H1 (cell line): Measurements from ENCODE around the gene NEDD4. TPM values are rescaled to one million over a fixed set of nuclear protein-coding genes. Genes with fewer than 3 reads are reported as not detected.

Source experiments
- CTCF ChIA-PET: fragments of 300-600 bp; sonication (Branson Sonifier 250); formaldehyde crosslinking; loops from one replicate; lab custom pipeline; 2021; ENCODE audit not compliant: partially characterized antibody; lab: Charles Lee
- POLR2A ChIA-PET: fragments of 300-600 bp; sonication (Branson Sonifier 250); formaldehyde crosslinking; loops from one replicate; lab custom pipeline; 2021; ENCODE audit warnings: inconsistent platforms; ENCODE audit not compliant: partially characterized antibody; lab: Charles Lee
- DNase-seq, 2 experiments: peaks; one replicate each; pipeline versions ENCODE4 v3.0.0 to v3.0.0-alpha.2; 2010 to 2022; ENCODE audit warnings: low spot score in 2 of 2, low read depth in 1 of 2, mixed read lengths in 1 of 2
- FAIRE-seq: peaks from 2 replicates; lab custom pipeline; 2011; peaks lifted over from hg19 to GRCh38; lab: Jason Lieb, UNC
- H2AFZ ChIP-seq: 2 replicates; pipeline ENCODE4 v1.8.1; 2012; ENCODE audit warnings: low read length, inconsistent platforms
- H2AK5ac ChIP-seq: 2 replicates; pipeline ENCODE4 v1.6.1; 2013; ENCODE audit warnings: low read depth, low read length
- H2BK120ac ChIP-seq: replicated peaks from 2 replicates; pipeline ENCODE3; 2013; ENCODE audit warnings: low read depth, low read length, inconsistent platforms
- H2BK12ac ChIP-seq: 2 replicates; pipeline ENCODE4 v1.6.1; 2013; ENCODE audit warnings: low read depth, low read length
- H2BK15ac ChIP-seq: 2 replicates; pipeline ENCODE4 v1.6.1; 2013; ENCODE audit warnings: low read length
- H2BK20ac ChIP-seq: 2 replicates; pipeline ENCODE4 v1.6.1; 2013; ENCODE audit warnings: low read length
- H2BK5ac ChIP-seq: 2 replicates; pipeline ENCODE4 v1.6.1; 2013; ENCODE audit warnings: low read depth, low read length
- H3K14ac ChIP-seq: 2 replicates; pipeline ENCODE4 v1.6.1; 2013; ENCODE audit warnings: inconsistent platforms; ENCODE audit not compliant: insufficient read length
- H3K18ac ChIP-seq: 2 replicates; pipeline ENCODE4 v1.6.1; 2013; ENCODE audit warnings: low read length; ENCODE audit errors: extremely low read depth
- H3K23ac ChIP-seq: 2 replicates; pipeline ENCODE4 v1.6.1; 2013; ENCODE audit warnings: inconsistent platforms; ENCODE audit not compliant: insufficient read length
- H3K23me2 ChIP-seq: 2 replicates; pipeline ENCODE4 v1.6.1; 2013; ENCODE audit warnings: low read depth, low read length
- H3K27ac ChIP-seq: 2 replicates; pipeline ENCODE4 v1.6.1; 2011; ENCODE audit warnings: low read depth, low read length, inconsistent platforms
- H3K27me3 ChIP-seq, 4 experiments: replicated peaks in 1 of 4; 1 replicate in 1 of 4; 2 replicates in 3 of 4; pipeline versions ENCODE4 v1.6.1 to v1.8.1; 2011 to 2013; ENCODE audit warnings: low read length in 3 of 4, mild to moderate bottlenecking in 3 of 4, inconsistent platforms in 2 of 4, mixed read lengths in 2 of 4, moderate library complexity in 1 of 4; ENCODE audit not compliant: control insufficient read depth in 3 of 4, insufficient read depth in 3 of 4; ENCODE audit errors: extremely low read depth in 1 of 4
- H3K36me3 ChIP-seq, 4 experiments: 2 replicates each; pipeline versions ENCODE4 v1.6.1 to v1.8.1; 2011 to 2013; ENCODE audit warnings: mild to moderate bottlenecking in 4 of 4, low read length in 3 of 4, moderate library complexity in 2 of 4, control low read depth in 1 of 4, inconsistent platforms in 1 of 4; ENCODE audit not compliant: insufficient read depth in 4 of 4, control insufficient read depth in 2 of 4
- H3K4ac ChIP-seq: replicated peaks from 2 replicates; pipeline ENCODE3; 2013; ENCODE audit warnings: low read length, low read depth, mixed read lengths, inconsistent platforms; ENCODE audit not compliant: insufficient read length
- H3K4me1 ChIP-seq, 4 experiments: replicated peaks in 1 of 4; 1 replicate in 1 of 4; 2 replicates in 3 of 4; pipeline versions ENCODE4 v1.6.1 to v1.8.1; 2011 to 2013; ENCODE audit warnings: low read length in 3 of 4, inconsistent platforms in 2 of 4, mixed read lengths in 1 of 4; ENCODE audit not compliant: insufficient read depth in 4 of 4, control insufficient read depth in 3 of 4
- H3K4me2 ChIP-seq, 2 experiments: 2 replicates each; pipeline versions ENCODE4 v1.6.1 to v1.8.1; 2011 to 2013; ENCODE audit warnings: low read depth in 2 of 2, low read length in 2 of 2, control low read depth in 1 of 2, inconsistent platforms in 1 of 2, mild to moderate bottlenecking in 1 of 2; ENCODE audit not compliant: insufficient read depth in 1 of 2
- H3K4me3 ChIP-seq, 4 experiments: fragments of 200-600, 300-600 bp in 1 of 4; sonication (generic), shearing (Covaris generic), sonication (Bioruptor Twin) in 1 of 4; 2 replicates each; pipeline versions ENCODE4 v1.5.1 to v1.8.1; 2011 to 2016; ENCODE audit warnings: low read length in 4 of 4, low read depth in 3 of 4, control low read depth in 2 of 4, inconsistent platforms in 2 of 4, mild to moderate bottlenecking in 2 of 4, mixed read lengths in 1 of 4, moderate library complexity in 1 of 4; ENCODE audit not compliant: insufficient read depth in 2 of 4; ENCODE audit errors: extremely low read depth in 1 of 4
- H3K56ac ChIP-seq: replicated peaks from 2 replicates; pipeline ENCODE3; 2013; ENCODE audit warnings: low read depth, mild to moderate bottlenecking, mixed read lengths, low read length, inconsistent platforms; ENCODE audit not compliant: insufficient read length
- H3K79me1 ChIP-seq: 2 replicates; pipeline ENCODE4 v1.6.1; 2013; ENCODE audit warnings: low read depth, low read length, control low read depth
- H3K79me2 ChIP-seq, 2 experiments: 2 replicates each; pipeline versions ENCODE4 v1.6.1 to v1.8.1; 2012 to 2013; ENCODE audit warnings: low read length in 2 of 2, mild to moderate bottlenecking in 2 of 2, inconsistent platforms in 1 of 2; ENCODE audit not compliant: insufficient read depth in 2 of 2, control insufficient read depth in 1 of 2
- H3K9ac ChIP-seq, 4 experiments: replicated peaks in 1 of 4; 1 replicate in 1 of 4; 2 replicates in 3 of 4; pipeline versions ENCODE4 v1.6.1 to v1.8.1; 2011 to 2013; ENCODE audit warnings: low read depth in 3 of 4, low read length in 3 of 4, control low read depth in 2 of 4, mild to moderate bottlenecking in 2 of 4, moderate library complexity in 2 of 4, inconsistent platforms in 1 of 4; ENCODE audit errors: extremely low read depth in 1 of 4
- H3K9me3 ChIP-seq, 2 experiments: 2 replicates each; pipeline versions ENCODE4 v1.6.1 to v1.8.1; 2012 to 2013; ENCODE audit warnings: mild to moderate bottlenecking in 2 of 2, moderate library complexity in 2 of 2, control low read depth in 1 of 2, inconsistent platforms in 1 of 2, low read depth in 1 of 2, low read length in 1 of 2, mixed read lengths in 1 of 2; ENCODE audit not compliant: insufficient read depth in 2 of 2
- H4K20me1 ChIP-seq, 2 experiments: replicated peaks in 1 of 2; 2 replicates each; pipeline versions ENCODE3 to v1.8.1; 2011 to 2013; ENCODE audit warnings: inconsistent platforms in 2 of 2, low read length in 2 of 2, mild to moderate bottlenecking in 1 of 2; ENCODE audit not compliant: insufficient read depth in 2 of 2, control insufficient read depth in 1 of 2
- H4K5ac ChIP-seq: 2 replicates; pipeline ENCODE4 v1.6.1; 2013; ENCODE audit warnings: low read length, low read depth, mixed read lengths, inconsistent platforms; ENCODE audit not compliant: insufficient read length
- H4K8ac ChIP-seq: 2 replicates; pipeline ENCODE4 v1.8.0; 2013; ENCODE audit warnings: mild to moderate bottlenecking, moderate library complexity, low read length, inconsistent platforms; ENCODE audit not compliant: insufficient read depth; ENCODE audit errors: extremely low read depth
- H4K91ac ChIP-seq: replicated peaks from 2 replicates; pipeline ENCODE3; 2013; ENCODE audit warnings: low read length, mixed read lengths, inconsistent platforms; ENCODE audit not compliant: insufficient read length
- ASH2L ChIP-seq: fragments of 200-600, 300-600 bp; sonication (generic); IDR thresholded peaks from one replicate; pipeline ENCODE4 v1.7.1; 2017; ENCODE audit warnings: low read length
- BRCA1 ChIP-seq: IDR thresholded peaks from 2 replicates; pipeline ENCODE4 v1.6.1; 2012; ENCODE audit warnings: low read depth, low read length, improper control_type of control experiment
- CREB1 ChIP-seq: IDR thresholded peaks from 2 replicates; pipeline ENCODE4 v1.6.1; 2012; ENCODE audit warnings: inconsistent platforms
- CTCF ChIP-seq, 3 experiments: IDR thresholded peaks; 1 replicate in 2 of 3; 2 replicates in 1 of 3; pipeline versions ENCODE4 v1.5.1 to v1.6.1; 2011; ENCODE audit warnings: low read length in 3 of 3, mild to moderate bottlenecking in 3 of 3, inconsistent platforms in 2 of 3, low read depth in 1 of 3, moderate library complexity in 1 of 3; ENCODE audit not compliant: insufficient read depth in 1 of 3; ENCODE audit errors: control extremely low read depth in 1 of 3
- E2F6 ChIP-seq: IDR thresholded peaks from 2 replicates; pipeline ENCODE4 v1.6.1; 2012; ENCODE audit warnings: inconsistent platforms
- EP300 ChIP-seq, 2 experiments: IDR thresholded peaks; 1 replicate in 1 of 2; 2 replicates in 1 of 2; pipeline ENCODE4 v1.6.1; 2011 to 2012; ENCODE audit warnings: low read depth in 2 of 2, low read length in 2 of 2, mild to moderate bottlenecking in 2 of 2, borderline replicate concordance in 1 of 2, inconsistent platforms in 1 of 2, moderate library complexity in 1 of 2
- FOSL1 ChIP-seq: IDR thresholded peaks from 2 replicates; pipeline ENCODE4 v1.6.1; 2011; ENCODE audit warnings: mild to moderate bottlenecking, low read depth, low read length, moderate library complexity; ENCODE audit not compliant: insufficient read depth
- KDM5A ChIP-seq: fragments of 200-600 bp; IDR thresholded peaks from 2 replicates; pipeline ENCODE4 v1.7.1; 2012; ENCODE audit warnings: mild to moderate bottlenecking, low read length, inconsistent platforms, mixed read lengths
- NRF1 ChIP-seq: IDR thresholded peaks from 2 replicates; pipeline ENCODE4 v1.6.1; 2011; ENCODE audit warnings: mild to moderate bottlenecking, low read depth, low read length, improper control_type of control experiment
- POLR2AphosphoS5 ChIP-seq: IDR thresholded peaks from 2 replicates; pipeline ENCODE4 v1.6.1; 2011; ENCODE audit warnings: low read depth, low read length
- RBBP5 ChIP-seq: IDR thresholded peaks from 2 replicates; pipeline ENCODE4 v1.7.1; 2012; ENCODE audit warnings: low read depth, mild to moderate bottlenecking, inconsistent platforms, low read length, moderate library complexity, borderline replicate concordance
- SRF ChIP-seq: IDR thresholded peaks from 2 replicates; pipeline ENCODE4 v1.6.1; 2011; ENCODE audit warnings: mild to moderate bottlenecking, low read depth, low read length, moderate library complexity
- polyA plus RNA-seq, 7 experiments: library from polyadenylated mRNA; depleted of rRNA in 3 of 7; stranded (reverse) in 5 of 7; unstranded in 2 of 7; fragments of >200 nt in 5 of 7; fragments of 200-250 nt in 2 of 7; gene quantifications; 1 replicate in 5 of 7; 2 replicates in 1 of 7; 4 replicates in 1 of 7; pipeline versions ENCODE4 v1.2.1 to v1.2.3, GENCODE V29; 2011 to 2013; ENCODE audit warnings: missing spikeins in 2 of 7, mixed read lengths in 2 of 7
- total RNA-seq: library from RNA; stranded (reverse); fragmentation: NEBNext Ultra II Directional; extraction: Animal tissue kit (Norgen Biotek cat#: 25700); gene quantifications from 2 replicates; pipeline ENCODE4 v1.2.1, GENCODE V29; 2021

The NEDD4 gene
- total and polyA plus RNA-seq, 2 of the 8 experiments (the other 6 are each of a cell fraction or from before 2014, with no cell fraction given), result 0.95 to 3.9 TPM

- no peak overlapping the region for H2BK5ac ChIP-seq
- no peak for TF ChIP-seq CREB1
- no peak for TF ChIP-seq ASH2L
- TF ChIP-seq SRF, result no peak
- no peak for TF ChIP-seq KDM5A
- no peak for TF ChIP-seq EP300 (IDR thresholded peaks at IDR 0.05; ENCODE audit: borderline replicate concordance in 1 of 2, low read depth in 2 of 2, low read length in 2 of 2)
- TF ChIP-seq CTCF (IDR thresholded peaks at IDR 0.05; ENCODE audit: control extremely low read depth in 1 of 3, insufficient read depth in 1 of 3, low read depth in 1 of 3, low read length in 3 of 3), result no peak
- TF ChIP-seq BRCA1, result no peak
- TF ChIP-seq POLR2AphosphoS5, result no peak
- TF ChIP-seq NRF1, result no peak
- TF ChIP-seq FOSL1, result no peak
- TF ChIP-seq E2F6, result no peak
- TF ChIP-seq RBBP5, result no peak
These were observed 209.1 kb downstream of the NEDD4 start for GRCh38 chr15:55784286-55784685.

More at GRCh38 chr15:55784286-55784685, 209.1 kb downstream of the NEDD4 start:
- no peaks in the 10 kb centered on the region for H3K79me1 ChIP-seq
- no peaks in the 10 kb centered on the region for H3K36me3 ChIP-seq
- H3K9ac ChIP-seq, result no peak overlapping the region
- H3K9me3 ChIP-seq, result 0 out of 4 replicates have a peak, but pooled peaks cover 0 to 2% of the 10 kb centered on the region in 2 experiments
- no peak overlapping the region for H3K4me3 ChIP-seq
- no peak for FAIRE-seq
- H3K4me1 ChIP-seq, result peaks cover 0 to 6% (median 2%) of the 10 kb centered on the region in 4 experiments; a peak in 3 of 7 replicates
- no peaks in the 10 kb centered on the region for H3K79me2 ChIP-seq
- H3K23me2 ChIP-seq, result no peaks in the 10 kb centered on the region; the same call in 1 of the 2 replicates
- no peak overlapping the region for H3K18ac ChIP-seq
- H4K20me1 ChIP-seq, result no peaks in the 10 kb centered on the region
- no peak overlapping the region for H4K91ac ChIP-seq
- no peak overlapping the region for H3K14ac ChIP-seq
- no peak overlapping the region for H2AFZ ChIP-seq
- H4K5ac ChIP-seq, result no peak overlapping the region
- H2BK12ac ChIP-seq, result no peak overlapping the region
- no peaks in the 10 kb centered on the region for H3K27me3 ChIP-seq
- ChIA-PET POLR2A (interaction anchor here (1.0 kb wide), 1 partner anchor 9 kb away, joined by 3 read pairs; no protein-coding TSS in a partner anchor), CTCF (interaction anchor here (1.6 to 7.9 kb wide), 2 partner anchors 12 to 15 kb away, joined by 7 to 110 read pairs; no protein-coding TSS in a partner anchor)
- H3K56ac ChIP-seq, result no peak overlapping the region
- no peak overlapping the region for H2BK15ac ChIP-seq
- no peak overlapping the region for H3K23ac ChIP-seq
- H3K27ac ChIP-seq, result no peak overlapping the region
- no peak overlapping the region for H3K4ac ChIP-seq
- no peak overlapping the region for H2AK5ac ChIP-seq
- H2BK20ac ChIP-seq, result no peak overlapping the region
- H4K8ac ChIP-seq, result no peak overlapping the region
- no peak for DNase-seq
- H3K4me2 ChIP-seq, result no peak overlapping the region
- no peak overlapping the region for H2BK120ac ChIP-seq
